ENCODE data around the gene DAAM1.

DAAM1 gene

DNA sequence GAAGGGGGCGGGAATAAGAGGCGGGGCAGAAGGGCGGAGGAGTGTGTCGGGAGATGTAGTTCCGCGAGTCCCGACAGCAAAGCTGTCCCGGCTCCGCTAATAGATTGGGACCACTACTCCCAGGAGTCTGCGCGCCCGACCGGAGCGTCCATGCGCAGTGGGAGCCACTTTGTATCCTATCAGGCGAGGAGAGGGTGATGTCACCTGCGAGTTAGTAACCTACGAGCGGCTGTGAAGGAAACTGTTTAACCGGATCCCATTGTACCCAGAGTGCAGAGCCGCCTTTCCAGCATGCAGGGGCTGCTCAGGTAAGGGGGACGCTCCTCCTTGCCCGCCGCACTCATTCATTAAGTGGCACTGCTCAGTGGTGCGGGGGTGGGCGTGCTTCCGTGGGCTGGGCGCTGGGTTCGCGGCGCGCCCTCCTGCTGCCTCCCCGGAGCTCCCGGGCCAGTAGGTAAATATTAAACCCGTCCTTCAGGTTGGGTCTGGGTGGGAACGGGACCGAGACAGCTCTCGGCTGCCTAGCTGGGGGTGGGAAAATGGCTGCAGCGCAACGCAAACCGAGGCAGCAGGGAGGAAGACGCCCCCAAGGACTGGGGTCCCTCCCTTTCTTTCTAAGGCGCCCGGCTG lies at the start of gene DAAM1:
DAAM1 (plus strand) TSS at position 207 of the 630 bp plus-strand sequence. CDS start 74,811 bp downstream, outside the sequence.
- peak; percentile 98 for ATAC-seq

- no peak for ATAC-seq
Observed at GRCh38 chr14:59139324-59139723, 49.1 kb upstream of the DAAM1 start.

- no peak for ATAC-seq
Observed at GRCh38 chr14:59140106-59140843, 48.2 kb upstream of the DAAM1 start.

DNA sequence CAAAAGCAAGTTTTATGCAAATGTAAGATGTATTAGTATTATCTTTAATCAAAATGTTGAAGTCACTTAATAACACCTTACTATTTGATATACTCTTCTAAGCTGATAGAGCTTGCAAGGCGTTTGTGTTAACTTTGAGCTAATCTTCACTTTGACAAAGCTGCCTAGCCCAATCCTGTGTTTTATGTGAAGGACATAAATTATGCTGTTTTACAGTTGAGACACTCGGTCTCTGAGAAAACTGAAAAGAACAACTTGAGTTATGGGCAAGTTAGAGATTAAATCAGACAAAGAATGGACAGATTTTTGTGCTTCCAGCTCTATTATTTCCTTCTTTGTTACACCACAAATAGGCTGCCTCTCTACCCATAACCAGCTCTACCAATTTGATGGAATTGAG lies 42.0 kb upstream of the DAAM1 start:
- ATAC-seq, result no peak

GRCh38 chr14:59147007-59147406 lies 41.5 kb upstream of the DAAM1 start:
- no peak for ATAC-seq

- ATAC-seq, result no peak
Observed at GRCh38 chr14:59148334-59148900, 40.0 kb upstream of the DAAM1 start.

GRCh38 chr14:59150990-59151389 lies 37.5 kb upstream of the DAAM1 start:
- ATAC-seq, result no peak

DNA sequence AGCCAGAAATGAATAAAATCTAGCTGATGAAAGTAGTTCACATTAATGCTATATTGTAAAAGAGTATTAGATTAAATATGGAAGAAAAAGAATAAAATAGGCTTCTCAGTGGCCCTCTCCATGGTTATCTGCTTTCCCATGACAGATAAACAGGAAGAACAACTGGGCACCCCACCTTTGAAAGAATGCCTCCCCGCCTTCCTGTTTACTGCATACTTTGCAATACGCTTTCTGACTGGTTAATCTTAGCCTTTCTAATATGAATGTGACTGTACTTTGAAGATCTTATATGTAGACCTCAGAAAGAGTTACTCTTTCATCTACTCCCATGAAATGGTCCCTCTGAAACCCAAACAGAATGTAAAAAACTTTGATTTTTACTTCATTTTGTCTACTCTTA lies 34.1 kb upstream of the DAAM1 start:
- no peak for ATAC-seq

DNA sequence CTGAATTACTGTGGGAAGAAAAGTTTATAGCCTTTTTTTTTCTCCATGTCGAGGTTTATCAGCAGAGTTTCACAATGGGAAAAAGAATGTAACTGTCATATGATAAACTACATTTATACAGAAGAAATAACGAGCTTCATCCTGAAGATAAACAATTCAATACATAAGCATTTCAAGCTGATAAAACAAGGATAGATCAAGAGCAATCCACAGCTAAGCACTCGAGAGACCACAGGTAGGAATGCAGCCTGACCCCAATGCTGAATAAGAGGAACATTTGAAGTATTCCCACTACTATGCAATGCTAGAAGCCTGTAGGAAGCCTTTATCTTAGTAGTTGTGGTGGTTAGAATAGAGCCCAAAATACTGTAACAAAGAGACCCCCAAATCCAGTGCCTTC lies 32.6 kb upstream of the DAAM1 start:
- no peak for ATAC-seq

GRCh38 chr14:59159169-59159568 lies 29.3 kb upstream of the DAAM1 start:
- no peak for ATAC-seq

- no peak for ATAC-seq
Observed at GRCh38 chr14:59160506-59160905, 28.0 kb upstream of the DAAM1 start.

GRCh38 chr14:59161561-59162175 lies 26.8 kb upstream of the DAAM1 start:
- ATAC-seq, result peak in 1 of 2 donors; percentile 38

DNA sequence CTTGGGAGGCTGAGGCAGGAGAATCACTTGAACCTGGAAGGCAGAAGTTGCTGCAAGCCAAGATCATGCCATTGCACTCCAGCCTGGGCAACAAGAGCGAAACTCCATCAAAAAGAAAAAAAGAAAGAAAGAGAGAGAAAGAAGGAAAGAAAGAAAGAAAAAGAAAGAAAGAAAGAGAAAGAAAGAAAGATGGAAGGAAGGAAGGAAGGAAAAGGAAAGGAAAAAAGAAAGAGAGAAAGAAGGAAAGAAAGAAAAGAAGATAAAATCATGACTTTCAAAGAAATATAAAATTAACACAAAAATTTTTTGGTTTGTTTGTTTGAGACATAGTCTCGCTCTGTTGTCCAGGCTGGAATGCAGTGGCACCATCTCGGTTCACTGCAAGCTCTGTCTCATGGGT lies 22.2 kb upstream of the DAAM1 start:
- no peak for ATAC-seq

DNA sequence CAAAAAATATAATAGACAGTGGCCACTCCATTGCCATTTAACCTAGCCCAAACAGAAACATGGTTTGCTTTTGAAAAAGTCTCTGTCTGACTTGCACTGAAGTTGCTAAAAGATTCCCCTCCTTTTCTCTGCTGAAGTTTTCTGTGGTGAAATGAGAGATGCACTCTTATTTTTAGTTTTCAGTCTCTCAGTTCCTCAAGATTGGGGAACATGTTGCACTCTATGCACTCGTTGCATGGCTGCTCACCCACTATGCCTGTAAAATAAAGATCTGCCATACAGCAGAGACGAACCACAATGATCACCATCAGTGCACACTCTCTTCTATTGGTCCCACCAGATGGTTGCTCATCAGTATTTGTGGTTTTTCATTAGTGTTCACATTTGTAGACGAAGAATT lies 13.1 kb upstream of the DAAM1 start:
- ATAC-seq, result peak in 1 of 2 donors; percentile 43

DNA sequence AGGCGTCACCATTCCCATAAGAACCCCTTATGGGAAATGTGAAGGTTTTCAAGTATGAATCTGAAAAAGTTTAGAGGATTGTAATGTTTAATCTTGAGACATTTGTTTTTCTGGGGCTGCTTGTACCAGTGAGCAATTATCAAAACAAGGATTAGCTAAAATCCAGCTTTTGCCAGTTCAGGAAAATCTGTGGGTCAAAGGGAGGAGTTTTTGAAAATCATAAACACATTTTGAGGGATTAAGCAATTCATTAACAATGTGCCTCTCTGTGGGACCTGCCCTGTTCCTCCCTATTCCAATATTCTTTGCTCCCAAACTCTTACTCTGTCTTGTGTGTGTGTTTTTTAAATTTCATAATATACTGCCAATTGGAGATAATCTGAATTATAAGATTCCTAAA lies 11.7 kb upstream of the DAAM1 start:
- no peak for ATAC-seq

GRCh38 chr14:59177262-59177661 lies 11.2 kb upstream of the DAAM1 start:
- ATAC-seq, result no peak

DNA sequence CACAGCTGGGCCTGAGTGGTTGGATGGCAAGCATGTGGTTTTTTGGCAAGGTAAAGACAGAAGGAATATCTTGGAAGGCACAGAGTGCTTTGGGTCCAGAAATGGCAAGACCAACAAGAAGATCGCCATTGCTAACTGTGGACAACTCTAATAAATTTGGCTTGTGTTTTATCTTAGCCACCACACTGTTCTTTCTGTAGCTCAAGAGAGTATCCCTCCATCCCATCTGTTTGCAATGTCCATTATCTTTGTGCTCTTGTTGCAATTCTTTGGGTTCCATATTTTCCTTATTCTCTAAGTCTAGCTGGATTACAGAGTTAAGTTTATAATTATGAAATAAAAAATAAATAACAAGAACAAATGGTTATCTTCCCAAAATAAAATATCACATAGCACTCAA lies 6.7 kb upstream of the DAAM1 start:
- no peak for ATAC-seq

- no peak for ATAC-seq
Observed at GRCh38 chr14:59182641-59183040, 5.8 kb upstream of the DAAM1 start.

DNA sequence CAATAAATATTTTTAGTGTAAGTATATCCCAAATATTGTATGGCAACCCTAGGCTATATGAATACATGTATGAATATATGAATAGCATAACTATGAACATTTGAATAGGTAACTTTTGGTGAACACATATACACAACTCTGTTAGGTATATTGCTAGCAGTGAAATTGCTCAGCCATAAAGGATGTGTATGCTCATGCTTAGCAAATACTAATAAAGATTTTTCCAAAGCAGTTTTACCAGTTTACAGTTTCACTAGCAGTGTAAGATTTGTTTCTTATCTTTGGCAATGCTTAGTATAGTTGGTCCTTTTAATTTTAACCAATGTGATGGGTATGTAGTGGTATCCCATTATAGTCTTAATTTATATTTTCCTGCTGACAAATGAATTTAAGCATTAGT lies 5.3 kb upstream of the DAAM1 start:
- ATAC-seq, result no peak

GRCh38 chr14:59184396-59184795 lies 4.1 kb upstream of the DAAM1 start:
- ATAC-seq, result no peak

- ATAC-seq, result no peak
Observed at GRCh38 chr14:59185676-59186075, 2.8 kb upstream of the DAAM1 start.

DNA sequence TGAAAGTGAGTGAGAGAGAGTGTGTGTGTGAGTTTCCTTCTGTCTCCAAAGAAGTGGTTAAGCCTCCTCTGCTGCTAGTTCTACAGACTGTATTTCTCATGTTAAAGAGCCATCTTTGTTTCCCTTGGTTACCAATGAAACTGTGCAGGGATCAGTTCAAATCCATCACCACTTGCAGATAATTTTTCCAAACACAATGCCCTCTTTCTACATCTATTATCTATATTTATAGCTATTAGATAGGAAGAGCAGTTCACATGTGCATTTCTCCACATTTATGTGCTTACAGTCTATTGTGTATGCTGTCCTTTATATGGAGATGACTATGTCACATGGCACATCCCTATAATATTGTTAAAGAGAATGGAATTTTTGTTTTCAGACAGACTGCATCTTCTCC lies 2.2 kb upstream of the DAAM1 start:
- ATAC-seq, result no peak

- no peak for ATAC-seq
Observed at GRCh38 chr14:59187118-59187517, 1.3 kb upstream of the DAAM1 start.

All from activated CD4-positive, CD25-positive, alpha-beta regulatory T cell treated with anti-CD3 and anti-CD28 coated beads, Interleukin-2, amount 50 U/mL, for 24 hours (primary cell).